Skeletal muscle satellite cell (primary cell): ENCODE measurements around the gene SDR39U1.
A peak's percentile ranks its signal among the peaks of the same experiment; 100 is the strongest.

ENCODE experiments used
- H3K27me3 ChIP-seq: 2 replicates; pipeline ENCODE4 v1.7.0; 2013; ENCODE audit warnings: low read length; ENCODE audit not compliant: control insufficient read depth, insufficient read depth
- H3K36me3 ChIP-seq: 2 replicates; pipeline ENCODE4 v1.7.0; 2013; ENCODE audit warnings: mild to moderate bottlenecking, control low read depth, low read length; ENCODE audit not compliant: insufficient read depth
- H3K4me1 ChIP-seq: 2 replicates; pipeline ENCODE4 v1.7.0; 2013; ENCODE audit warnings: low read length; ENCODE audit not compliant: control insufficient read depth, insufficient read depth
- H3K4me2 ChIP-seq: 2 replicates; pipeline ENCODE4 v1.7.0; 2013; ENCODE audit warnings: mild to moderate bottlenecking, low read length
- H3K4me3 ChIP-seq: 2 replicates; pipeline ENCODE4 v1.7.0; 2013; ENCODE audit warnings: low read length
- H3K9ac ChIP-seq: 2 replicates; pipeline ENCODE4 v1.7.0; 2013; ENCODE audit warnings: mild to moderate bottlenecking, low read depth, low read length, moderate library complexity
- H3K9me3 ChIP-seq: replicated peaks from 2 replicates; pipeline ENCODE4 v1.7.0; 2013; ENCODE audit warnings: mild to moderate bottlenecking, control low read depth, low read length

Gene SDR39U1

DNA sequence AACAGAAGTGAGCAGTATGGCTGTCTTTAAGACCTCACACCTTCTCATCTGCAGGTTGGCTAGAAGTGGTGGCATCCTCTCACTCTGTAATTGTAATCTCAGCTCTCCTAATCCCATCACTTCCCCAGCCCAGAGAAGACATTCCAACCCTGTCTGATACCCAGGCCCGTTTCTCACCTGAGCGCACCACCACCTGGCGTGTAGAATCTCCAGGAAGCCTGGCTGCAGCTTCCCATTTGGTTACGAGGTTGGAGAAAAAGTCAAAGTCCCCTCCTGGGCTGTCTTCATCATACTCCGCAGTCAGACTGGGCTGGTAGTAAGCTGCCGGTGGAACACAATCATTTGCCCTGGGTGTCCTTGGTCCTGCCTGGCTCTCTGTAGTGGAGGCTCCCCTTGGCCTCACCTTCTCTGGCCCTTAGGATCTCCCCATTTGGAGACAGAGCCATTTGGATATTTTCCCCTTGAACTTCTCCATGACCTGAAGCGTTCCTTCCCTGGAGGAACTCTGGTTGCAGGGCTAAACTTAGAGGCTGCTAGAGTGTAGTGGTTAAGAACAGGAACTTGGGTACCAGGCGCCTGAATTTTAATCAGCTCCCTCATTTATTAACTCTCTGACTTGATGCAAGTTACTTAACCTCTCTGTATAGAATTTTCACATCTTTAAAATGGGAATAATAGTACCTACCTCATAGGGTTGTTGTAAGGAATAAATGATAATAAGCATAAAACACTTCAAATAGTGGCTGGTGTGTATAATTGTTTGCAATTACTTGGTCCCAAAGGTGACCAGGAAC lies 1.8 kb downstream of the SDR39U1 start:
- Histone ChIP-seq H3K4me1 (peaks cover 18% of the 10 kb centered on the region), H3K9me3 (no peaks in the 10 kb centered on the region), H3K27me3 (no peaks in the 10 kb centered on the region), H3K9ac (peak overlapping the region; percentile 94), H3K4me2 (peak overlapping the region; percentile 94), H3K4me3 (peak overlapping the region; percentile 79), H3K36me3 (peaks cover 47% of the 10 kb centered on the region)

DNA sequence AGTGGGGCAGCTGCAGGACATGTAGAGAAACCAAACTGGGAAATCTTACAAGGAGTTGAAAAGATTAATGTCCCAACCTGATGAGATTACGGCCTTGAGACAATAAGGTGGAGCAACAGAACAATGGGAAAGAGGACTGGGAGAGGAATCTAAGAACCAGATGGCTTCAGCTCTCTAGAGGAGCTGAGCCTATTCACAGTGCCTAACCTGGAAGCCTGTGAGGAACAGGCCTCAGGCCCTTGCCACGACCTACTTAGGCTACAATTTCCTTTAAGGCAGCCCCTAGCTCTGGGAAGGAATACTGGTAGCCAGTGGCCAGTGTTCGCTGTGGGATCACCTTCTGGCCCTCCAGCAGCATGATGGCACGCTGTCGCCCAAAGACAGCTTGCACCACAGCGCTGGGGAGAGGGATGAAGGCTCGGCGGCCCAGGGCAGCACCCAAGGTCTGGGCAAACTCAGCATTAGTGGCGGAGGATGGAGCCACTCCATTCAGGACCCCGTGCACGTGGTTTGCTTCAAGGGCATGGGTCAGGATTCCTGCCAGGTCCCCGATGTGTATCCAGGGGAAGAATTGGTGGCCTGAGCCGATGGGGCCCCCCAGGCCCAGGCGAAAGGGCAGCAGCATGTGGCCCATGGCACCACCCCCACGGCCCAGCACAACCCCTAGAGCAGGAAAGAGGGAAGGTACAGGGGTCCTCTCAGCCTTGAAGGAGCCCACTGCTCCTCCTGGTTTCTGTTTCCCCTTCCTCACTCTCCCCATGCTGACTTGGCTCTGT lies 2.6 kb downstream of the SDR39U1 start:
- peaks cover 48% of the 10 kb centered on the region for H3K36me3 ChIP-seq
- peaks cover 18% of the 10 kb centered on the region for H3K4me1 ChIP-seq
- no peaks in the 10 kb centered on the region for H3K27me3 ChIP-seq
- H3K4me2 ChIP-seq, result peak overlapping the region; percentile 14
- no peak overlapping the region for H3K4me3 ChIP-seq
- H3K9ac ChIP-seq, result no peak overlapping the region
- no peaks in the 10 kb centered on the region for H3K9me3 ChIP-seq

DNA sequence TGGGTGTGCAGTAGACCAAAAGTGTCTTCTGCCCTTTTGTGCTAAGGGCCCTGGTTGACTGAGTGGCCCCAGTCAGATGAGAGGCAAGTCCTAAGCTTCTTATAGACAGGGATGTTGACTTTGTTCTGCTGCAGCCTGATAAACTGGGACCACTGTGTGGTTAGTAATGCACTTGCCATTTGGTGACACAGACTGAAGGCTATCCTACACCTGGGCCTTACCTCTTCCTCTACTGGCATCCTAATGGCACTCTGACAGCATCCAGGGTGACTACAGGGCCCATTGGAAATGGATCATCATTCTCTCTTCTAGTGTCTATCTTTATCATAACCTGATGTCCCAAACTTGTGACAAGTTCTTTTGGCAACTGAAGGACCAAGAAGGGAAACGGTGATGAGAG lies 3.3 kb downstream of the SDR39U1 start:
- no peaks in the 10 kb centered on the region for H3K27me3 ChIP-seq
- H3K9ac ChIP-seq, result no peak overlapping the region
- H3K9me3 ChIP-seq, result no peaks in the 10 kb centered on the region
- no peak overlapping the region for H3K4me3 ChIP-seq
- peaks cover 48% of the 10 kb centered on the region for H3K36me3 ChIP-seq
- H3K4me1 ChIP-seq, result peaks cover 18% of the 10 kb centered on the region
- no peak overlapping the region for H3K4me2 ChIP-seq

- H3K9me3 ChIP-seq, result no peaks in the 10 kb centered on the region
- H3K9ac ChIP-seq, result no peak overlapping the region
- H3K4me3 ChIP-seq, result no peak overlapping the region
- H3K36me3 ChIP-seq, result peaks cover 56% of the 10 kb centered on the region
- peaks cover 18% of the 10 kb centered on the region for H3K4me1 ChIP-seq
- no peaks in the 10 kb centered on the region for H3K27me3 ChIP-seq
- H3K4me2 ChIP-seq, result no peak overlapping the region
Measured at GRCh38 chr14:24438223-24439097, 4.1 kb downstream of the SDR39U1 start.

DNA sequence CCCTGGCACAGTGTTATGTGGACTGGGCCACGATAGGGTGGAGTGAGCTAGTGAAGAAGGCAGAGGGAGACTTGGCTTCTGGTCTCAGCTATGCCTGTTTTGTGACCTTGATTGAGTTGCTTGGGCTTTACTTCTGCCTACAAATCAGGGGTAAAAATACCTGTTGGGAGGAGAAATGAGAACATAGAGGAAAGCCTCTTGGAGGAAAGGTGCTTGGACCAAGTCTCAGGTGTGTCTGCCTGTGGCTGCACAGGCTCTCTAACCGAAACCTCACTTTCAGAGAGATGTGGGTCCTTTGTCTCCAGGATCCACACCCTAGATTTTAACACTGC lies 4.9 kb downstream of the SDR39U1 start:
- Histone ChIP-seq H3K4me3 (no peak overlapping the region), H3K4me2 (no peak overlapping the region), H3K9ac (no peak overlapping the region), H3K27me3 (no peaks in the 10 kb centered on the region), H3K36me3 (peaks cover 64% of the 10 kb centered on the region), H3K4me1 (peaks cover 22% of the 10 kb centered on the region), H3K9me3 (no peaks in the 10 kb centered on the region)

DNA sequence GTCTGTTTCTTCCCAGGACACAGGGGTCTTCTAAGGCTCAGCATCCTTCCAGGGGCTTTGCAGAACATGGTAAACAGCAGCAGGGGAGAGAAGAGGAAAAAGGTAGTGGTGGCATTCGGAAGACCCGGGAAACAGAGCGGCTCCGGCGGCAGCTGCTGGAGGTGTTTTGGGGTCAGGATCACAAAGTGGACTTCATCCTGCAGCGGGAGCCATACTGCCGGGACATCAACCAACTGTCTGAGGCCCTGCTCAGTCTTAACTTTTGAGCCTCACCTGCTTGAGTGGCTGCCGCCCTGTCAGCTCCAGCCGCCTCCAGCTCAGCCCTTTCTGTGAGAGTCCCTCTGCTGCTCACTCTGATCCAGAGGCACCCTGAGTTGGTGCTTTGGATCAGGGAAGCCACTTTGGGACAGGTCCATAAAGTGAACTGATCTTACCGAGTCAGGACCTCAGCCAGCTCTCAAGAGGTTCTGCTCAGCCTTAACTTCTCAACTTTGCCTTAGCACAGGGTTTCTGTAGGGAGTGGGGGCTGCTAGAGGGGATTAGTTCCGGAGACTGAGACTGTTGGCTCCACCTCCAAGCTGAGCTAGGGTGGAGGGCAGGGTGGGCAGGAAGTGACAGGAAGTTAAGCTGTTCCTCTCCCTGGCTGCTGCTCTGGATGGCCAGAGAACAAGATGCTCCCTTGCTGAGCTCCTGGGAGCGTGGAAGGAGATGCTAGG lies 5.4 kb downstream of the SDR39U1 start:
- peaks cover 69% of the 10 kb centered on the region for H3K36me3 ChIP-seq
- no peaks in the 10 kb centered on the region for H3K27me3 ChIP-seq
- H3K9me3 ChIP-seq, result no peaks in the 10 kb centered on the region
- H3K4me1 ChIP-seq, result peaks cover 27% of the 10 kb centered on the region
- H3K9ac ChIP-seq, result no peak overlapping the region
- H3K4me2 ChIP-seq, result no peak overlapping the region
- H3K4me3 ChIP-seq, result no peak overlapping the region

GRCh38 chr14:24436355-24437019 lies 6.1 kb downstream of the SDR39U1 start:
- Histone ChIP-seq H3K9me3 (no peaks in the 10 kb centered on the region), H3K4me1 (peaks cover 29% of the 10 kb centered on the region), H3K9ac (no peak overlapping the region), H3K4me3 (no peak overlapping the region), H3K36me3 (peaks cover 72% of the 10 kb centered on the region), H3K4me2 (no peak overlapping the region), H3K27me3 (no peaks in the 10 kb centered on the region)

DNA sequence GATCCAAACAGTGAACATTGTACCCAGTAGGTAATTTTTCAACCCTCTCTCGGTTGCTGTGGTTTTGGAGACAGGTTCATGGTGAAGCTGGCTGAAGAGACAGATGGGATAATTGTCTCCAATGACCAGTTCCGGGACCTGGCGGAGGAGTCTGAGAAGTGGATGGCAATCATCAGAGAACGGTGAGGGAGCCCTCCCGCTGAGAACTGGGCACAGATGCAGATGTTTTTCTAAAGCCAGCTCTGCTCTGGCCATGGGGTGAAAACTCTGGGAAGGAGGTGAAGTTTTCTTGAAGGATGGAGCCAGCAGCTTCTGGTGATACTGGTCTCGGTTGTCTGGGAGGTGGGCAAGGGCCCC lies 6.6 kb downstream of the SDR39U1 start:
- peaks cover 29% of the 10 kb centered on the region for H3K4me1 ChIP-seq
- no peaks in the 10 kb centered on the region for H3K27me3 ChIP-seq
- H3K9me3 ChIP-seq, result no peaks in the 10 kb centered on the region
- H3K9ac ChIP-seq, result no peak overlapping the region
- peaks cover 72% of the 10 kb centered on the region for H3K36me3 ChIP-seq
- no peak overlapping the region for H3K4me3 ChIP-seq
- no peak overlapping the region for H3K4me2 ChIP-seq

DNA sequence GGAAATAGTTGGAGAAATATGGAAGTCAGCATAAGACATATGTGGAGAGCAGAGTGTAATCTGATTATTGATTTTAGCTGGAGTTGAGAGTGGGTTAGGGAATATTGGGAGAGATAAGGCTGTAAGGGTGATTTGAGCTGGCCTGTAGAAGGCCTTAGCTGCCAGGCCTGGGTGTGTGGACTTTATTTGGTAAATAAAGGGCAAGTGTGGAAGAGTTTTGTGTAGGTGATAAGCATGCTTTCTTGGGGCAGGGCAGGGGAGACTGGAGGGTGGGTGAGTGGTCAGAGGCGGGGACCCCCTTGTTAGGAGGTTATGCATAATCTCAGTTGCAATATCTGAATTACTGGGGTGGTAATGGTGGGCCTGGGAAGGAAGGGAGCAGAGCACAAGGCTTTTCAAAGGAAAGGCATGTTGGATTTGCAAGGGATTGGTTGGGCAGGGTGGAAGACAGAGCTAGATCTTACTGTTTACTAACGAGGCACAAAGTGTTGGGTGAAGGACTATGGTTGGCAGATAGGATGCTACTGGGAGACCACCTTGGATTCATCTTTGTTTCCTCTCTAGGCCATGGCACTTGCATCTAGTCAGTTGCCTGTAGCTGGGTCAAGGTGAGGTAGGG lies 7.3 kb downstream of the SDR39U1 start:
- Histone ChIP-seq H3K9ac (no peak overlapping the region), H3K9me3 (no peaks in the 10 kb centered on the region), H3K27me3 (no peaks in the 10 kb centered on the region), H3K36me3 (peaks cover 65% of the 10 kb centered on the region), H3K4me1 (peaks cover 26% of the 10 kb centered on the region), H3K4me2 (no peak overlapping the region), H3K4me3 (no peak overlapping the region)

GRCh38 chr14:24434676-24435075 lies 7.9 kb downstream of the SDR39U1 start:
- Histone ChIP-seq H3K27me3 (no peaks in the 10 kb centered on the region), H3K4me2 (no peak overlapping the region), H3K4me1 (peaks cover 26% of the 10 kb centered on the region), H3K4me3 (no peak overlapping the region), H3K36me3 (peaks cover 59% of the 10 kb centered on the region), H3K9me3 (no peaks in the 10 kb centered on the region), H3K9ac (no peak overlapping the region)
